ENCODE data around the gene ZHX3.
"Not testable (repeated sequence)": the region's sequence is repeated elsewhere in the genome, so short reads cannot be mapped to it uniquely, and the experiment has no call there.

ZHX3 gene

GRCh38 chr20:41331731-41332130, 14.2 kb upstream of the ZHX3 start:
- DNase-seq, result no peak

GRCh38 chr20:41330941-41331340, 13.4 kb upstream of the ZHX3 start:
- DNase-seq, result no peak

DNA sequence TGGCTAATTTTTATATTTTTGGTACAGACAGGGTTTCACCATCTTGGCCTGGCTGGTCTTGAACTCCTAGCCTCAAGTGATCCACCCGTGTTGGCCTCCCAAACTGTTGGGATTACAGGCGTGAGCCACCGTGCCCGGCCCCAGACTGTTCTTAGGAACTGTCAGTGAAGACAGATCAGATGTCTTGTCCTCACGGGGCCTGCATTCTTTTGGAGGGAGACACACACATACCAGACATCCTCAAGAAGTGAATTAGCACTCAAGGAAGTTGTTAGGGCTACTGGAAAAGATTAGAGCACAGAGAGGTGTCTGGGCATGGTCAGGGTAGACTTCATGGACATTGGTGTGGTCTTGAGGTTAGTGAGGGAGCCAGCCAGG, 12.8 kb upstream of the ZHX3 start:
- no peak for DNase-seq

GRCh38 chr20:41329435-41330342, 12.2 kb upstream of the ZHX3 start:
- DNase-seq, result peak; percentile 22

DNA sequence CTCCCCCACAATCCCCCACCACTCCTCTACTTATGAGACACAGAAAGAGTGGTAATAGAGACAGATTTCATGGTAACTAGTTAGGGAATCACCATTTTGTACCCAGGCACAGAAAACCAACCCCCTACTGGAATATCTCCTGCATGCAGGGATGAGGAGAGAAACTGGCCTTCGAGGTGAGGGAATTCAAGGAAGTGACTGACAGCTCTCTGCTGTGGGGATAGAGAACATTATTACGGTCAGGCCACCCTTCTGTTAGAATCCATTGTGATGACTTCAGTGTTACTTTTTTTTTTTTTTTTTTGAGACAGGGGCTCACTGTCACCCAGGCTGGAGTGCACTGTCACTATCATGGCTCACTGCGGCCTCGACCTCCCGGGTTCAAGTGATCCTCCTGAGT, 9.6 kb upstream of the ZHX3 start:
- DNase-seq, result no peak

- no peak for DNase-seq
Observed at GRCh38 chr20:41320976-41321375, 3.4 kb upstream of the ZHX3 start.

- no peak for DNase-seq
Observed at GRCh38 chr20:41320441-41320840, 2.9 kb upstream of the ZHX3 start.

DNA sequence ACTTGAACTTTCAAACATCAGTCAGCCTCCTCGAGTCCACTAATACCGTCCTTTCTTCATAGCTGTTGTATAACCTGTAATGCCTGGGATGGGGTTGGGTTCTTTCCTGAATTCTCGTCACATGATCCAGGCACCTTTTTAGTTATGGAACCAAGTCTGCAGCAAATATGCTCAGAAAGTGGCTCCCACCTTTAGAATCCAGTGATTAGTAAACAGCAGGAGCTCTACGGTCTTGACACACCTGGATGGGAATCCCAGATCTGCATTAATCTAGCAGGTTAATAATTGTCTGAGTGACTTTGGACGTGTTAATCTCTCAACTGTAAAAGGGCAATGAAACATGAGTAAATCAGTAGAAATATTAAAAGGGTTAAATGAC, 729 bp upstream of the ZHX3 start:
- DNase-seq, result no peak

DNA sequence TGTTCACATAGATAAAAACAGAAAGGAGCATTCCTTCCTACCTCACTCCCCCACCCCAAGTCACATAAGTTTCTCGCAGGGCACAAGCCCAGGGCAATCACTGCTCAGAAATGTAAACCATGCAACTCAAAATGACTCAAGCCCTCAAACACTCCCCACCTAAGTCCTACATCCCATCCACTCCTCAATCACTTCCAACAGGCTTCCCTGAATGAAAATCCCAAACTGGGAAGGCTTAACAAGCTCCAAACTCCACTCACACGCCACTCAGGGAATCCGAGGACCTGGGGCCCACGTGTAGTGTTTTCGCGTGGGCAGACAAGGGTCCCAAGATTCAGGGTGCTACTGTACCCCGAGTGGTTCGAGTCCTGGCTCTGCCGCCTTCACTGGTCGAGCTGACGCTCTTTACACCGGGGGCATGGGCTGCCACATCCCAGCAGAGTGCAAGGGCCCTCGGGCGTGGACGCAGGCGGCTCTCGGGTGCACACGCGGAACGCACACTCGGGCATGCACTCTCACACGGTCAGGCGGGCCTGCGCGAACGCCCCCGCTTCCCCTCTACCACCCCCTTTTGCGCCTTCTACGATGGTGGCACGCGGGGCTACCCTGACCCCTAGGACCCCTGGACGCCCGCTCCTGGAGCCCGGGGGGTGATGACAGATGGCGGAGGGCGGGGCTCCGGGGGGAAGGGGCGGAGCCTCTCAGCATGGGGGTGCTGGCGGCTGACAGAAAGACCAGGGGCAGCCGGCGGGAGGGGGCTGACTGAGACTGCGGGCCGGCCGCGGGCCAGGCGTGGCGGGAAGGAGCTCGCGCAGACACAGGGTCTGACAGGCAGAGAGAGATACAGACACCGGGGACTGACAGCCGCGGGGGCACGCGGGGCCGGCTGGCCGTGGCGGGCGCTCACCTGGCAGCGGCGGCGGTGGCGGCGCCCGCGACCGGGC, 657 bp downstream of the ZHX3 start:
- DNase-seq, result peak; percentile 65

GRCh38 chr20:41316051-41316450, 1.5 kb downstream of the ZHX3 start:
- DNase-seq, result no peak

- no peak for DNase-seq
Observed at GRCh38 chr20:41314386-41314785, 3.1 kb downstream of the ZHX3 start.

- DNase-seq, result not testable (repeated sequence)
Observed at GRCh38 chr20:41312009-41312408, 5.5 kb downstream of the ZHX3 start.

DNA sequence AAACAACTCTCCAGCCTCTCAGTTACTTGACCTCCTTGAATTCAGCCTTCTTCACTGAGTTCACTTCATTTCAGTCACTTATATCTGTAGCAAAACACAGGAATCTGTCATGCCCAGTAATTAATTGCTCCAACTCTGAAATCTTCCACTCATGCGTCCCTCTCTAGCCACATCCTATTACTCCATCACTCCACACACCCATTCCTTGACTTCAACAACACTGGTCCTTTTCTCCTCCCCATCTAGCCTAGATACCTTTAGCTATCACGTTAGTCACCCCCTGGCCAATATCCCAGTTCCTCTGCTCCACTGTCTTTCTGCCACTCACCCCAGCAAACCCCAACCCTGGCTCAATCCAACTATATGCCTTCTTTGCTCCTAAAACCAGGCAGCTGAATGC, 7.7 kb downstream of the ZHX3 start:
- no peak for DNase-seq

- no peak for DNase-seq
Observed at GRCh38 chr20:41308726-41309413, 8.7 kb downstream of the ZHX3 start.

DNA sequence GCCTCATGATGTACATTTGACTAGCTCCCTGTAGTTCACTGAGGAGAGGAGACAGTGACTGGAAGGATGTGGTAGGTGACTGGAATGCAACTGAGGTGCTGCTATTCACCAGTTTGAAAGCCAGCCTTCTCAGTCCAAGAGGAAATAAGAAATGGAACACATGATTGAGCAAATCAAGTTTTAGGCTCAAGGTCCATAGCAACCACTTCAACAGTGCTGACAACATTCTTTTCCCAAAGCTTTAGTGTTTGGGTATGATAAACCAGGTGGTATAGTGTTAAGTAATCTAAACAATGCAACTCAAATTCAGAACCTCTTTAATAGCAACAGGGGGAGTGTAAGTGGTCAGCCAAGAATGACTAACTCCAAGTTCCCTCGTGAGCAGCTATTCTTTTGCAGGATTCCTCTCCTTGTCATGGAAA, 9.2 kb downstream of the ZHX3 start:
- no peak for DNase-seq

GRCh38 chr20:41307021-41307420, 10.5 kb downstream of the ZHX3 start:
- DNase-seq, result no peak

DNA sequence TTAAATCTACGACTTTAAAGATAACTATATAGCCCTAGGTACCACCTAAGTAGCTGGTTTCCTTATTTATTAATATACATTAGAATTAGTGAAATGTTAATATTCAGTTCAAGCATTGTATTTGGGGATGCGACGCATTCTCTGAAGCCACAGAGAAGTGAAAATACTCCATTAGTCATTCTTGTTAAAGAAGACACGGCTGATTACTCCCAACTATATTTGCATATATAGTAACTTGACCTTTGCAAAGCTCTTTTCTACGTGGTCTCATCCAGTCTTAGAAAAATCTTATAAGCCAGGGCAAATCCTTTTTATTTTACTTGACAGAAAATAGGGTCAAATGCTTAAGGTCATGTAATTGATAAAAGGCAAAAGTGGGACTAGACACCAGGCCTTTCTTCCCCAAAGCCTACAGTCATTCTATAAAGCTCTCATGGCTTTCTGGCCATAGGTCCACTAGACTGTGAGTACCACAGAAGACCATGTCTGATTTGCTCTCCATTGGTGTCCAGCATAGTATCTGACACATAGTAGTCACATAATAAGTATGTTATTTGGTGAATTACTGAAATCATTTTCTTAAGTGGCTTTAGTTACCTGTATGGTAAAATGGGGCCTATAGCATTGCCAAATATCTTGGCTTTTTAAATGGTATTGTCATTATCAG, 11.3 kb downstream of the ZHX3 start:
- DNase-seq, result no peak

DNA sequence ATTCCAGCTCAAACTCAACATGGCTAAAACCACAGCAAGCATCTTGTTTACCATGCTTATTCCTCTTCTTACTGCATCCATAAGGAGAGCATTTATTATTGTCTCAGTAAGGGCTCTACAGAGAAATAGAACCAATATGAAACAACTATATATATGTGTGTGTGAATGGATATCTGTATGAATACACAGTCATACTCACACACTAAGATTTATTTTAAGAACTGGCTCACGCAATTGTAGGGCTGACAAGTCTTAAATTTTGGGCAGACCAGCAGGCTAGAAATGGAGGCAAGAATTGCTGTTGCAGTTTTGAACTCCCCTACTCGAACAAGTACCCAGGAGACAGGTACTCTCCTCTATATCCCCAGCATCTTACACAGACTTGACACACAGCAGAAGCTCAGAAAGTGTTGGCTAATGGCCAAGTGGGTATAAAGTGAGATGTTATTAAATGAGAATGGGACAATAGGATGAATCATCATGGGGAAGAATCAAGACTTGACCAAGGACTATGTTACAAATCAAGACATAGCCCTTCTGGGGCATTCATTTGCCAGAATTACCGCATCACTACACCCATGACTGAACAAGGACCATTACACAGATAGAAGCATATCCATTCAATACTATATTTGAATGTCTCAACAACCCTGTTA, 13.0 kb downstream of the ZHX3 start:
- DNase-seq, result no peak

GRCh38 chr20:41304002-41304401, 13.5 kb downstream of the ZHX3 start:
- DNase-seq, result no peak

- DNase-seq, result no peak
Observed at GRCh38 chr20:41300886-41301285, 16.6 kb downstream of the ZHX3 start.

DNA sequence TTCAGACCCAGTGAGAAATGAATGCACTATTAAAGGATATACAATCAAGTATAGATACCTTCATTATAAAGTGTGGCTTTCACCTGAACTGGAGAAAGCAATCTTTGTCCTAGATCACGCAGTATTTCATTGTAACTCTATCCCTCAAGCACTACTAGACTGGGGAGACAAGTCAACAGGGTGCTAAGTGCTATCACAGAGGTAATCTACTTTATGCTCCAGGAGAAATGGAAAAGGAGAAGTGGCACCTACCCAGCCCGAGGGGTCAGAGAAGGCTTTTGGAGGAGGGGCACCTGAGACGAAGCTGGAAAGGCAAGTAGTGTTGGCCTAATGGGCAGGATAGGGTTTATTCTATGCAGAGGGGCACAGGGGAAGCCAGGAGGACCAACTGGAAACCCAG, 17.1 kb downstream of the ZHX3 start:
- no peak for DNase-seq

GRCh38 chr20:41299899-41300298, 17.6 kb downstream of the ZHX3 start:
- DNase-seq, result no peak

All from effector CD4-positive, alpha-beta T cell (primary cell).